Progenitor cell of endocrine pancreas (in vitro differentiated cells): ENCODE results near the gene DOCK4. TPM values are rescaled to one million over a fixed set of nuclear protein-coding genes. Genes with fewer than 3 reads are reported as not detected.

Experiments
- DNase-seq: peaks from one replicate; pipeline ENCODE4 v3.0.0; 2021; ENCODE audit warnings: low spot score; ENCODE audit not compliant: unreplicated experiment
- H3K27ac Mint-ChIP-seq: 2 replicates; pipeline ENCODE4 v1.8.0; 2021; ENCODE audit warnings: mild to moderate bottlenecking, moderate library complexity, mixed read lengths
- H3K27me3 Mint-ChIP-seq: 2 replicates; pipeline ENCODE4 v1.8.0; 2021; ENCODE audit warnings: mixed read lengths
- H3K36me3 Mint-ChIP-seq: 2 replicates; pipeline ENCODE4 v1.8.0; 2022; ENCODE audit warnings: mixed read lengths; ENCODE audit not compliant: insufficient read depth
- H3K4me1 Mint-ChIP-seq: 2 replicates; pipeline ENCODE4 v1.8.0; 2021; ENCODE audit warnings: low read depth, mixed read lengths
- H3K4me3 Mint-ChIP-seq: 2 replicates; pipeline ENCODE4 v1.8.0; 2021; ENCODE audit warnings: low read depth, mild to moderate bottlenecking, moderate library complexity, mixed read lengths
- H3K9me3 Mint-ChIP-seq: 2 replicates; pipeline ENCODE4 v1.8.0; 2021; ENCODE audit warnings: low read depth, mixed read lengths
- total RNA-seq: library from RNA; stranded (reverse); gene quantifications from 2 replicates; pipeline ENCODE4 v1.2.1, GENCODE V29; 2021
- TF ChIP-seq, protein P1 (sequence below): fragments of 200-600 bp; sonication (generic); IDR thresholded peaks from one replicate; pipeline ENCODE4 v1.5.0; 2021; ENCODE audit warnings: antibody characterized with exemption, mild to moderate bottlenecking; ENCODE audit not compliant: unreplicated experiment

Gene DOCK4
- total RNA-seq, 1 donor from 2014 or later = 28.8 TPM

DNA sequence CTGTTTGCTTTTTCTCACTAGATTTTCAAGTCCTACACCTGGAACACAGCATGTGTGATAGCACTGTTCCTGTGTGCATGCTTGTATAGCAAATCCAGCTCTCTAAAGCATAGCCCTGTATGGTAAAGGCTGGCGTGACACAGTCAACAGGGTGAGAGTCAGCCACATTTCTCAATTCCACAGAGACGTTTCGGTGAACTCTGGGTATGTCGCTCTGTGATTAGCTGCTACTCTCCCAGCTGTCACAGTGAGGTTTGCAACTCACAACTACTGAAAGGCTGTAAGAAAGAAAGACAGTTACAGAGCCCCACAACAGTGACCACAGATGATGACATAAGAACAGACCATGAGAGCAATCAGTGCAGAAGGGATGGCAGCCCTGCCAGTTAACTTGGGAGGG is 473.3 kb downstream of the DOCK4 start:
- DNase-seq = no peak
- Mint-ChIP-seq H3K4me1 (no peaks in the 10 kb centered on the region), H3K4me3 (no peak overlapping the region), H3K27me3 (no peaks in the 10 kb centered on the region), H3K36me3 (peaks cover 10% of the 10 kb centered on the region), H3K27ac (no peak overlapping the region), H3K9me3 (no peaks in the 10 kb centered on the region)
- TF ChIP-seq, protein P1, sequence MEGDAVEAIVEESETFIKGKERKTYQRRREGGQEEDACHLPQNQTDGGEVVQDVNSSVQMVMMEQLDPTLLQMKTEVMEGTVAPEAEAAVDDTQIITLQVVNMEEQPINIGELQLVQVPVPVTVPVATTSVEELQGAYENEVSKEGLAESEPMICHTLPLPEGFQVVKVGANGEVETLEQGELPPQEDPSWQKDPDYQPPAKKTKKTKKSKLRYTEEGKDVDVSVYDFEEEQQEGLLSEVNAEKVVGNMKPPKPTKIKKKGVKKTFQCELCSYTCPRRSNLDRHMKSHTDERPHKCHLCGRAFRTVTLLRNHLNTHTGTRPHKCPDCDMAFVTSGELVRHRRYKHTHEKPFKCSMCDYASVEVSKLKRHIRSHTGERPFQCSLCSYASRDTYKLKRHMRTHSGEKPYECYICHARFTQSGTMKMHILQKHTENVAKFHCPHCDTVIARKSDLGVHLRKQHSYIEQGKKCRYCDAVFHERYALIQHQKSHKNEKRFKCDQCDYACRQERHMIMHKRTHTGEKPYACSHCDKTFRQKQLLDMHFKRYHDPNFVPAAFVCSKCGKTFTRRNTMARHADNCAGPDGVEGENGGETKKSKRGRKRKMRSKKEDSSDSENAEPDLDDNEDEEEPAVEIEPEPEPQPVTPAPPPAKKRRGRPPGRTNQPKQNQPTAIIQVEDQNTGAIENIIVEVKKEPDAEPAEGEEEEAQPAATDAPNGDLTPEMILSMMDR = no peak

DNA sequence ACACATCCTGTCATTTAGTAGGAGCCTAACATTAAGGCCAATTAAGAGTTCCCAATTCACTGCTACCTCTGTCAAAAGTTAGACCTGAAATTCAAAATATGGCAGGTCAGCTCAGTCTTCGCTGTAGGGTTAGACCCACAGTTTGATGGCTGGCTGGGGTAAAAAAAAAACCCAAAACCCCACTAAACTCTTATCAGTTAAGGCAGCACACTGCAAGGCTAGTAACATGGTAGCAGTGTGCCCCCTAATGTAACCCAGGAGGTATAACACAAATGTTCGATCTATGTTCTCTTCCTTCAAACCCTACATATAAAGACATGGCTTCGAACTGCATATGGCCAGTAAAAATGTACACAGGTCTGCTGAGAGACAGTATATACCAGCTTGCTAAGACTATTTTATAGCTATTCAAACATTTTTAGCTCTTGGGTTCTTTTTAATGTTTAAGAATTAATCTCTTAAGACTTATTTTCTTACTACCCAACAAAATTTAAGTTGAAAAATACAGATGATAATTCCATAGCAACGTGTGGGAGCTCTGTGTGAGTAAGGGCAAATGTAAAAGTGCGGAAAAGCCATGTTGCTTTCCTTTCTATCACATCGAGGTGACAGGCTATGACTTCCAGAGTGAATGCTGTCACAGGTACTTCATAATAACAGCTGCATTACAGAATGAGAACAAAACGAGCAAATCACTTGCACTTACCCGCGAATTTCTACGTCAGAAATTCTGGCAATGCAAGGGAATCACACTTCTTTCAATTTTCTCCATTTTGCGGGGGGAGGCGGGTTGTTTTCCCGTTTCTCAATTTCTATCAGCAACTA is 475.5 kb downstream of the DOCK4 start:
- TF ChIP-seq, protein P1 = peak; percentile 61
- H3K27ac Mint-ChIP-seq = no peak overlapping the region
- no peaks in the 10 kb centered on the region for H3K27me3 Mint-ChIP-seq
- H3K36me3 Mint-ChIP-seq = peaks cover 14% of the 10 kb centered on the region
- H3K4me1 Mint-ChIP-seq = no peaks in the 10 kb centered on the region
- no peak for DNase-seq
- H3K4me3 Mint-ChIP-seq = no peak overlapping the region
- no peaks in the 10 kb centered on the region for H3K9me3 Mint-ChIP-seq

DNA sequence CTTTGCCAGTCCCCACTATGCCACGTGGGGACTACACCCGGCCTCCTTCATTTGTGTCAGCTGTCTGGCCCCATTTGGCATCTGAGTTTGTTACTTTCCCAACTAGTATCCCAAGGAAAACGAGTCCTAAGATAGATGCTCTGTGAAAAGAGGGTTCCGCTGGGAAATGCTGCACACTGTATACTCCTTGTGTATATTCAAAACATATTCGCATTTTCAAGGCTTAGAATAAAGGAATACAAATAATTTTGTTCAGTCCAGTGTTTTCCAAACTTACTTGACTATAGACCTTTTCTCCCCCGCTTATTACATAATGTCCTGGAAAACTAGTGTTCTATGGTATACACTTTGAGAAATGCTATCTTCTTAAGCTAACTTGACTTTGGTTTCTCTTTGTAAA is 476.1 kb downstream of the DOCK4 start:
- no peaks in the 10 kb centered on the region for H3K27me3 Mint-ChIP-seq
- peaks cover 14% of the 10 kb centered on the region for H3K36me3 Mint-ChIP-seq
- H3K4me1 Mint-ChIP-seq = no peaks in the 10 kb centered on the region
- H3K27ac Mint-ChIP-seq = no peak overlapping the region
- H3K4me3 Mint-ChIP-seq = no peak overlapping the region
- no peak for DNase-seq
- TF ChIP-seq, protein P1 = no peak
- no peaks in the 10 kb centered on the region for H3K9me3 Mint-ChIP-seq

DNA sequence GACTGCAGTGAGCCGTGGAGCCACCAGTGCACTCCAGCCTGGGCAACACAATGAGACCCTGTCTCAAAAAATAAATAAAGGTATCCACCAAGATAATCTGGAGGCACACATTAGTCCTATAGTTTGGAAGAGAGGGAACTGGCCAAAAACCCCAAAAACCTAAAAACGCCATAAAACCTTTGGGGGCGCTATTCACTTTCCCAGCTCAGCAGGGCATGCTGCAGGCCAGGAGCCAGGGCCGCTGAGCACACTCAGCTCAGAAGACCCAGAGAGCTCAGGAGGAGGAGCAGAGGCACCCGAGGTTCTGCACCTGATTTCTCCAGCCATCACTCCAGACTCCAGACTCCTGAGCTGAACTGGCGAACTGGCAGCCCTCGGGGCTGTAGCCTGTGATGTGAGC is 476.7 kb downstream of the DOCK4 start:
- Mint-ChIP-seq H3K27me3 (no peaks in the 10 kb centered on the region), H3K4me3 (no peak overlapping the region), H3K36me3 (peaks cover 14% of the 10 kb centered on the region)

DNA sequence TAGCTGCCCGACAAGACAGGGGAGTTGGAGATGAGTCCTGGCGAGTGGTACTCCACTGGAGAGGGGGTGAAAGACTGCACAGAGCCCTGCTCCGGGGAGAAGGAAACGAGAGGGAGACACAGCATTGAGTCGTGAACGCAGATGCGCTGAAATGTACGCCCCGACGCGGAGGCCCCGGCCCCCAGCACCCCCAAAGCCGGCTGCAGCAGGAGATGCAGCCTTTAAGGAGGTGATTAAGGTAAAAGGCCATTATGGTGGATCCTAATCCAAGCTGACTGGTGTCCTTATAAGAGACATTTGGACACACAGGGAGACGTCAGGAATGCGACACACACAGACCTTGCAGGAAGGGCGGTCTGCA is 477.6 kb downstream of the DOCK4 start:
- H3K27ac Mint-ChIP-seq = no peak overlapping the region
- TF ChIP-seq, protein P1 = no peak
- peaks cover 14% of the 10 kb centered on the region for H3K36me3 Mint-ChIP-seq
- H3K4me1 Mint-ChIP-seq = no peaks in the 10 kb centered on the region
- no peaks in the 10 kb centered on the region for H3K9me3 Mint-ChIP-seq
- no peak overlapping the region for H3K4me3 Mint-ChIP-seq
- no peak for DNase-seq
- H3K27me3 Mint-ChIP-seq = no peaks in the 10 kb centered on the region

More for the DNA sequence above, 476.7 kb downstream of the DOCK4 start:
- no peaks in the 10 kb centered on the region for H3K9me3 Mint-ChIP-seq
- no peaks in the 10 kb centered on the region for H3K4me1 Mint-ChIP-seq
- TF ChIP-seq, protein P1 = no peak
- H3K27ac Mint-ChIP-seq = no peak overlapping the region
- no peak for DNase-seq
